Measurements from ENCODE around the gene PCNX1.

- TF ChIP-seq, protein P1, sequence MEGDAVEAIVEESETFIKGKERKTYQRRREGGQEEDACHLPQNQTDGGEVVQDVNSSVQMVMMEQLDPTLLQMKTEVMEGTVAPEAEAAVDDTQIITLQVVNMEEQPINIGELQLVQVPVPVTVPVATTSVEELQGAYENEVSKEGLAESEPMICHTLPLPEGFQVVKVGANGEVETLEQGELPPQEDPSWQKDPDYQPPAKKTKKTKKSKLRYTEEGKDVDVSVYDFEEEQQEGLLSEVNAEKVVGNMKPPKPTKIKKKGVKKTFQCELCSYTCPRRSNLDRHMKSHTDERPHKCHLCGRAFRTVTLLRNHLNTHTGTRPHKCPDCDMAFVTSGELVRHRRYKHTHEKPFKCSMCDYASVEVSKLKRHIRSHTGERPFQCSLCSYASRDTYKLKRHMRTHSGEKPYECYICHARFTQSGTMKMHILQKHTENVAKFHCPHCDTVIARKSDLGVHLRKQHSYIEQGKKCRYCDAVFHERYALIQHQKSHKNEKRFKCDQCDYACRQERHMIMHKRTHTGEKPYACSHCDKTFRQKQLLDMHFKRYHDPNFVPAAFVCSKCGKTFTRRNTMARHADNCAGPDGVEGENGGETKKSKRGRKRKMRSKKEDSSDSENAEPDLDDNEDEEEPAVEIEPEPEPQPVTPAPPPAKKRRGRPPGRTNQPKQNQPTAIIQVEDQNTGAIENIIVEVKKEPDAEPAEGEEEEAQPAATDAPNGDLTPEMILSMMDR (IDR thresholded peaks at IDR 0.05), result peak in 3 of 5 experiments; percentile 14 to 19 (median 16)
- TF ChIP-seq EP300 (IDR thresholded peaks at IDR 0.05), result no peak
Measured at GRCh38 chr14:71050227-71050823, 143.1 kb downstream of the PCNX1 start.

All from tibial nerve (tissue), 4 donors.